Amniotic epithelial cell (primary cell): ENCODE data around the gene EBF4.
A peak's percentile ranks its signal among the peaks of the same experiment; 100 is the strongest.
"Not testable (repeated sequence)": the region's sequence is repeated elsewhere in the genome, so short reads cannot be mapped to it uniquely, and the experiment has no call there.

Source experiments
- DNase-seq: peaks from one replicate; pipeline ENCODE4 v3.0.0-alpha.2; 2010; ENCODE audit warnings: low read depth

The EBF4 gene

GRCh38 chr20:2796011-2796660, 103.6 kb downstream of the EBF4 start:
- DNase-seq = no peak

- no peak for DNase-seq
Observed at GRCh38 chr20:2797136-2797983, 104.8 kb downstream of the EBF4 start.

GRCh38 chr20:2798095-2798805, 105.7 kb downstream of the EBF4 start:
- DNase-seq = no peak

GRCh38 chr20:2798814-2799213, 106.2 kb downstream of the EBF4 start:
- no peak for DNase-seq

GRCh38 chr20:2799271-2799670, 106.7 kb downstream of the EBF4 start:
- DNase-seq = no peak

- no peak for DNase-seq
Observed at GRCh38 chr20:2799688-2800520, 107.3 kb downstream of the EBF4 start.

- DNase-seq = no peak
Observed at GRCh38 chr20:2800521-2801285, 108.1 kb downstream of the EBF4 start, which contains the start of gene CPXM1. Gene CPXM1 (minus strand): TSS chr20:2800627. CDS start chr20:2800572, 55 bp downstream.

- DNase-seq = no peak
Observed at GRCh38 chr20:2801286-2801728, 108.7 kb downstream of the EBF4 start.

GRCh38 chr20:2804041-2804828, 111.7 kb downstream of the EBF4 start:
- no peak for DNase-seq

- DNase-seq = peak; percentile 47
Observed at GRCh38 chr20:2804852-2805688, 112.5 kb downstream of the EBF4 start.

GRCh38 chr20:2805689-2806350, 113.2 kb downstream of the EBF4 start:
- DNase-seq = no peak

GRCh38 chr20:2806351-2806701, 113.7 kb downstream of the EBF4 start:
- no peak for DNase-seq

GRCh38 chr20:2807019-2807418, 114.4 kb downstream of the EBF4 start:
- no peak for DNase-seq

GRCh38 chr20:2807929-2808328, 115.3 kb downstream of the EBF4 start:
- not testable (repeated sequence) for DNase-seq

- DNase-seq = no peak
Observed at GRCh38 chr20:2809690-2810089, 117.1 kb downstream of the EBF4 start.
